DMS114 treated with DMSO at 0.1 percent for 48 hours (cell line): ENCODE results near the gene MYH2.
"Not testable (repeated sequence)": the region's sequence is repeated elsewhere in the genome, so short reads cannot be mapped to it uniquely, and the experiment has no call there.

Experiments used
- DNase-seq: peaks from one replicate; lab custom pipeline; 2025; ENCODE audit not compliant: unreplicated experiment; lab: John Stamatoyannopoulos, UW

MYH2 gene

GRCh38 chr17:10549096-10549842, at the start of gene MYH2:
Gene MYH2, minus strand, starts transcription at chr17:10549658. Its CDS starts 1,738 bp downstream, at chr17:10547920.
- DNase-seq: no peak

- DNase-seq: no peak
Measured at GRCh38 chr17:10598621-10599020, 49.2 kb upstream of the MYH2 start.

- DNase-seq: no peak
Measured at GRCh38 chr17:10589553-10590145, 40.2 kb upstream of the MYH2 start.

- DNase-seq: no peak
Measured at GRCh38 chr17:10585529-10585928, 36.1 kb upstream of the MYH2 start.

- no peak for DNase-seq
Measured at GRCh38 chr17:10583834-10584233, 34.4 kb upstream of the MYH2 start.

GRCh38 chr17:10579270-10579669, 29.8 kb upstream of the MYH2 start:
- no peak for DNase-seq

- DNase-seq: no peak
Measured at GRCh38 chr17:10574324-10574723, 24.9 kb upstream of the MYH2 start.

GRCh38 chr17:10563991-10564660, 14.7 kb upstream of the MYH2 start:
- no peak for DNase-seq

GRCh38 chr17:10558049-10558448, 8.6 kb upstream of the MYH2 start:
- DNase-seq: no peak

GRCh38 chr17:10557422-10557821, 8.0 kb upstream of the MYH2 start:
- DNase-seq: no peak

GRCh38 chr17:10556301-10557005, 7.0 kb upstream of the MYH2 start:
- no peak for DNase-seq

- DNase-seq: no peak
Measured at GRCh38 chr17:10550014-10550413, 556 bp upstream of the MYH2 start.

GRCh38 chr17:10547351-10547750, 2.1 kb downstream of the MYH2 start:
- DNase-seq: no peak

- not testable (repeated sequence) for DNase-seq
Measured at GRCh38 chr17:10543486-10543885, 6.0 kb downstream of the MYH2 start.

GRCh38 chr17:10541179-10541578, 8.3 kb downstream of the MYH2 start:
- DNase-seq: not testable (repeated sequence)

GRCh38 chr17:10532026-10532425, 17.4 kb downstream of the MYH2 start:
- no peak for DNase-seq

- DNase-seq: no peak
Measured at GRCh38 chr17:10527419-10527818, 22.0 kb downstream of the MYH2 start.

- no peak for DNase-seq
Measured at GRCh38 chr17:10526517-10526916, 22.9 kb downstream of the MYH2 start.

- DNase-seq: no peak
Measured at GRCh38 chr17:10523064-10523463, 26.4 kb downstream of the MYH2 start.

- DNase-seq: no peak
Measured at GRCh38 chr17:10521949-10522348, 27.5 kb downstream of the MYH2 start.

- no peak for DNase-seq
Measured at GRCh38 chr17:10518271-10519037, 31.0 kb downstream of the MYH2 start, which contains the start of gene MYH1. Gene MYH1, minus strand, starts transcription at chr17:10518542. Its CDS starts 1,900 bp downstream, at chr17:10516642.
